ENCODE data around the gene FSTL3.
"Not testable (repeated sequence)": the region's sequence is repeated elsewhere in the genome, so short reads cannot be mapped to it uniquely, and the experiment has no call there.

FSTL3 gene

GRCh38 chr19:679418-680286 is 3.5 kb downstream of the FSTL3 start:
- peak; percentile 40 for DNase-seq
- in situ Hi-C loops (cut with MboI; ENCODE audit: low pct_unique_long_range_greater_than_20kb, low sequenced_read_pairs) = no loop called here

DNA sequence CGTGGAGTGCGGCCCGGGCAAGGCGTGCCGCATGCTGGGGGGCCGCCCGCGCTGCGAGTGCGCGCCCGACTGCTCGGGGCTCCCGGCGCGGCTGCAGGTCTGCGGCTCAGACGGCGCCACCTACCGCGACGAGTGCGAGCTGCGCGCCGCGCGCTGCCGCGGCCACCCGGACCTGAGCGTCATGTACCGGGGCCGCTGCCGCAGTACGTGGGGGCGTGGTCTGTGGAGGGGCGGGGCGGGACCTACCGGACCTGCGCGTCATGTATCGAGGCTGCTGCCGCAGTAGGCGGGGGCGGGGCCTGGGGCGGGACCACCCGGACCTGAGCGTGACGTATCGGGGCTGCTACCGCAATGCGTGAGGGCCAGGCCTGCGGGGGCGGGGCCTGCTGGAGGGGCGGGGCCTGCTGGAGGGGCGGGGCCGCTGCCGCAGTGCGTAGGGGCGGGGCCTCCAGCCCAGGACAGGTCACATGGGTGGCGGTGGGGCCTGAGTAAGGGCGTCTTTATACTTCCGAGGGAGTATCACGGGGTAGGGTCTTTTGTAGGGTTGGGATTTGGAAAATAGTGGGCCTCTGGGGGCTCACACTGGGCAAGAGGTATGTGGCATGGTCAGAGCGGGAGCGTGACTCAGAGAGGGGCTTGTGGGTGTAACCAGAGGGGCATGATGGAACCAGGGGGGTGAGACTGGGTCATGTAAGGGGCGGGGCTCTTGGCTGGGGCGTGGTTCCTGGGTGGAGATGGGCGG is 4.3 kb downstream of the FSTL3 start:
- in situ Hi-C loops (cut with MboI; ENCODE audit: low pct_unique_long_range_greater_than_20kb, low sequenced_read_pairs) = no loop called here
- peak; percentile 93 for DNase-seq

DNA sequence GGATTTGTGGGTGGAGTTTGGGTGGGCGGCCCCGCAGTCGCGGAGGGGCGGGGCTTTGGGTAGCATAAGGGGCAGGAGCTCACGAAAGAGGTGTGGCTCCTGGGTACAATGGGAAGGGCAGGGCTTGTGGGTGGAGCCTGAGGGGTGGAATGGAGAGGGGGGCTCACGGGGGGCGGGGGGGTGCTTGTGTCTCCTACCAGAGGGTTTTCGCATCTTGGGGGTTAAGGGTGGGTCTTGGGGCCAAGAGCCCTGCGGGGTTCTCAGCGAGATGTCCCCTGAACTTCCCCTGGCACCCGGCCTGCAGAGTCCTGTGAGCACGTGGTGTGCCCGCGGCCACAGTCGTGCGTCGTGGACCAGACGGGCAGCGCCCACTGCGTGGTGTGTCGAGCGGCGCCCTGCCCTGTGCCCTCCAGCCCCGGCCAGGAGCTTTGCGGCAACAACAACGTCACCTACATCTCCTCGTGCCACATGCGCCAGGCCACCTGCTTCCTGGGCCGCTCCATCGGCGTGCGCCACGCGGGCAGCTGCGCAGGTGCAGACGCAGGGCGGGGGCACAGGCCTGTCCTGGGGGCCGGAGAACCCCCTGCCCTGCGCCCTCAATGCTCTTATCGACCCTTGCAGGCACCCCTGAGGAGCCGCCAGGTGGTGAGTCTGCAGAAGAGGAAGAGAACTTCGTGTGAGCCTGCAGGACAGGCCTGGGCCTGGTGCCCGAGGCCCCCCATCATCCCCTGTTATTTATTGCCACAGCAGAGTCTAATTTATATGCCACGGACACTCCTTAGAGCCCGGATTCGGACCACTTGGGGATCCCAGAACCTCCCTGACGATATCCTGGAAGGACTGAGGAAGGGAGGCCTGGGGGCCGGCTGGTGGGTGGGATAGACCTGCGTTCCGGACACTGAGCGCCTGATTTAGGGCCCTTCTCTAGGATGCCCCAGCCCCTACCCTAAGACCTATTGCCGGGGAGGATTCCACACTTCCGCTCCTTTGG is 5.1 kb downstream of the FSTL3 start:
- in situ Hi-C loops (cut with MboI; ENCODE audit: low pct_unique_long_range_greater_than_20kb, low sequenced_read_pairs) = no loop called here
- DNase-seq = peak; percentile 70

GRCh38 chr19:682678-683320 is 6.6 kb downstream of the FSTL3 start:
- in situ Hi-C loops (cut with MboI; ENCODE audit: low pct_unique_long_range_greater_than_20kb, low sequenced_read_pairs) = no loop called here
- no peak for DNase-seq

GRCh38 chr19:685454-685931 is 9.3 kb downstream of the FSTL3 start:
- DNase-seq = no peak
- in situ Hi-C loops (cut with MboI; ENCODE audit: low pct_unique_long_range_greater_than_20kb, low sequenced_read_pairs) = no loop called here

DNA sequence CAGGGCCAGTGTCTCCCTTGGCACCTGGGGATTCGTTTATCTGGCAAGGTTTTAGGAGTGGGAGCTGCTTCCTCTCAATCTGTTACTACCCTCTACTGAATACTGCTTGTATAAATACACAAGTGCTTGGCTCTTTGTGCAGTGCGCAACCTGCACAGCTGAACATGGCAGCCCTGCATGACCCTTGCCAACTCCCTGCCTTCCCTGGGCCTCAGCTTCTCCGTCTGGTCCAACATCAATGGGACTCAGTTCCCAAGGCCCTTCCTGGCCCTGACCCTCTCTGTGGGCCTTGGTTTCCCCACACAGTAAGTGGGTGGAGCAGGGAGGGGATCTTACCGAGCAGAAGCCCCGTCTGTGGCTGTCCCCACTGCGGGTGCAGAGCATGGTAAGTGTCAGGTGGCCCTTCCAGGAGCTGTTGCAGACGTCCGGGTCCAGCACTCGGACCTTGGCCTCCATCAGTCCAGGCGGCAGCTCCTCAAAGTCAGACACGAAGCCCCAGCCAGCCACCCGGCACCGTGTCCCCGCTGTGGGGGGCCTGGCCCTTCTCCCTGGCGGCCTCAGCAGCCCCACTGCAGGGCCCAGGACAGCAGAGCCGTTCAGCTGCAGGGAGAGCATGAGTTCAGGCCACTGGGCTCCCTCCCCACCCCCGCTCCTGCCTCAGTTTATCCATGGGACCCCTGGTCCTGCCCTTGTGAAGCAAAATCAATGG is 10.6 kb downstream of the FSTL3 start:
- in situ Hi-C loops (cut with MboI; ENCODE audit: low pct_unique_long_range_greater_than_20kb, low sequenced_read_pairs) = no loop called here
- no peak for DNase-seq

DNA sequence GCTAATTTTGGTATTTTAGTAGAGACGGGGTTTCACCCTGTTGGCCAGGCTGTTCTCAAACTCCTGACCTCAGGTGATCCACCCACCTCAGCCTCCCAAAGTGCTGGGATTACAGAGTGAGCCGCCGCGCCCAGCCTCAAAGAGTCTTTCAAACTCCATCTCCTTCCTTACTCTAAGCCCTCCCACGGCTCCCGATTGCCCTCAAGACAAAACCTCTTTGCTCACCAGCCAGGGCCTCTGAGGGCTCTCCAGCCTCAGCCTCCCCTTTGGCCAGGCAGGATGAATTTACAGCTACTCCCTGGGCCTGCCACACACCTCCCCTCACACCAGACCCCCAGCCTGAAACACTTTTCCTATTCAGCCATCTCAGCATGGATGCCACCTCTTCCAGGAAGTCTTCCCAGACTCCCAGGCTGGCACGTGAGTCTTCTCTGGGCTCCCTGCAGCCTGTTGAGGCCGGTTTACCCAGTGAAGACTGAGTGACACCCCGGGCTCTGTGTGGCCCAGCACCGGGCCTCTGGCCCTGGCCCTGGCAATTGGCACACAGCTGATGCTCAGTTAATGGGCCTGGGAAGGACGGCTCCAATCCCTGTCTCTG is 11.5 kb downstream of the FSTL3 start:
- in situ Hi-C loops (cut with MboI; ENCODE audit: low pct_unique_long_range_greater_than_20kb, low sequenced_read_pairs) = no loop called here
- DNase-seq = no peak

DNA sequence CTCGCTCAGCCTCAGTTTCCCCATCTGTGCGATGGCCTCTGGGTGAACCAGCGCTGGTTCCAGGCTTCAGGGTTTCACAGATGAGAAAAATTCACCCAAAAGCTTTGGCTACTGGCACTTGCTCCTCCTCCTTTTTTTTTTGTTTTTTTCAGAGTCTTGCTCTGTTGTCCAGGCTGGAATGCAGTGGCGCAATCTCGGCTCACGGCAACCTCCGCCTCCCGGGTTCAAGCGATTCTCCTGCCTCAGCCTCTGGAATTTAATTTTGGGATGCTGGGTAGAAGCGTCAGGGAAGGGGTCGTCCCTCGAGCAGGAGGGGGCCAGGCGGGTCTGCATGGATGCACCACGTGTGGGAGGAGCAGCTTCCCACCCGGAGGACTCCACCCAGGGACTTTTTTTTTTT is 12.0 kb downstream of the FSTL3 start:
- in situ Hi-C loops (cut with MboI; ENCODE audit: low pct_unique_long_range_greater_than_20kb, low sequenced_read_pairs) = no loop called here

DNA sequence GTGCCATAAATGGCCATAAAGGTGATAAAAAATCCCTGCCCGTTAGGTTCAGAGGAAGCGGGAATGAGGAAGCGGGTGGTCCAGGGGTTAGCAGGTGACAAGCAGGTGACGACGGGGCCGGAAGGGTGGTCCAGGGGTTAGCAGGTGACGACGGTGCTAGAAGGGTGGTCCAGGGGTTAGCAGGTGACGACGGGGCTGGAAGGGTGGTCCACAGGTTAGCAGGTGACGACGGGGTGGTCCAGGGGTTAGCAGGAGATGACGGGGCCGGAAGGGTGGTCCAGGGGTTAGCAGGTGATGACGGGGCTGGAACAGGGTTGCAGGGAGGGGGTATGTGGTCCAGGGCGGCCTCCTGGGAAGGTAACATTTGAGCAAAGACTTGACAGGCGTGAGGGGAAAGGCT is 12.8 kb downstream of the FSTL3 start:
- no peak for DNase-seq
- in situ Hi-C loops (cut with MboI; ENCODE audit: low pct_unique_long_range_greater_than_20kb, low sequenced_read_pairs) = no loop called here

More for the DNA sequence above, 12.0 kb downstream of the FSTL3 start:
- no peak for DNase-seq

GRCh38 chr19:690203-690602 is 14.0 kb downstream of the FSTL3 start:
- no peak for DNase-seq
- in situ Hi-C loops (cut with MboI; ENCODE audit: low pct_unique_long_range_greater_than_20kb, low sequenced_read_pairs) = no loop called here

- in situ Hi-C loops (cut with MboI; ENCODE audit: low pct_unique_long_range_greater_than_20kb, low sequenced_read_pairs) = no loop called here
- peak; percentile 37 for DNase-seq
Observed at GRCh38 chr19:694481-695351, 18.5 kb downstream of the FSTL3 start.

- peak; percentile 88 for DNase-seq
- in situ Hi-C loops (cut with MboI; ENCODE audit: low pct_unique_long_range_greater_than_20kb, low sequenced_read_pairs) = no loop called here
Observed at GRCh38 chr19:695352-695949, 19.3 kb downstream of the FSTL3 start, which contains the start of gene PRSS57. Gene PRSS57 (minus strand): TSS chr19:695452. CDS start chr19:695430, 22 bp downstream.

- in situ Hi-C loops (cut with MboI; ENCODE audit: low pct_unique_long_range_greater_than_20kb, low sequenced_read_pairs); DNase-seq: not testable (repeated sequence)
Observed at GRCh38 chr19:698529-698928, 22.3 kb downstream of the FSTL3 start.

GRCh38 chr19:699885-700284 is 23.7 kb downstream of the FSTL3 start:
- in situ Hi-C loops (cut with MboI; ENCODE audit: low pct_unique_long_range_greater_than_20kb, low sequenced_read_pairs) = not testable (repeated sequence)
- peak; percentile 85 for DNase-seq

GRCh38 chr19:702847-703246 is 26.7 kb downstream of the FSTL3 start:
- in situ Hi-C loops (cut with MboI; ENCODE audit: low pct_unique_long_range_greater_than_20kb, low sequenced_read_pairs); DNase-seq: not testable (repeated sequence)

GRCh38 chr19:703329-703650 is 27.1 kb downstream of the FSTL3 start:
- DNase-seq = no peak
- in situ Hi-C loops (cut with MboI; ENCODE audit: low pct_unique_long_range_greater_than_20kb, low sequenced_read_pairs) = no loop called here

Data from KBM-7 (cell line).